ENCODE data around the gene CHRM1.

- TF ChIP-seq CTCF (IDR thresholded peaks at IDR 0.05) (no peak), ZFX (IDR thresholded peaks at IDR 0.05; ENCODE audit: borderline replicate concordance) (no peak)
These were observed 39.9 kb upstream of the CHRM1 start for GRCh38 chr11:62961017-62961570.

Measured in 22Rv1 (cell line).